Panc1 (cell line): ENCODE data around the gene LCN1. TPM values are rescaled to one million over a fixed set of nuclear protein-coding genes. Genes with fewer than 3 reads are reported as not detected.
"Not testable (repeated sequence)": the region's sequence is repeated elsewhere in the genome, so short reads cannot be mapped to it uniquely, and the experiment has no call there.

Experiments used
- ATAC-seq: fragments of 200-7000 bp; cut with Tn5 transposase; 2 replicates; pipeline ENCODE4 v1.9.1; 2020; ENCODE audit warnings: mild to moderate bottlenecking, moderate library complexity
- BruUV-seq: library from RNA; stranded (reverse); fragments of 400-500 nt; replicated peaks from 2 replicates; lab custom pipeline; 2021; lab: Mats Ljungman, UMichigan
- CTCF ChIA-PET: fragments of 300-600 bp; sonication (Branson Sonifier 250); formaldehyde crosslinking; loops from one replicate; lab custom pipeline; 2022; ENCODE audit warnings: antibody characterized with exemption; lab: Charles Lee
- POLR2A ChIA-PET: fragments of 300-600 bp; sonication (Branson Sonifier 250); formaldehyde crosslinking; loops from one replicate; lab custom pipeline; 2022; ENCODE audit warnings: antibody characterized with exemption; lab: Charles Lee
- DNase-seq: peaks from one replicate; pipeline ENCODE4 v3.0.0-alpha.2; 2010; ENCODE audit warnings: low read depth, low spot score
- H3K27ac ChIP-seq: 2 replicates; pipeline ENCODE4 v1.5.1; 2011; ENCODE audit warnings: mild to moderate bottlenecking, low read length, inconsistent platforms
- H3K27me3 ChIP-seq: fragments of 200-500 bp; sonication (Bioruptor generic); 2 replicates; pipeline ENCODE4 v1.6.0; 2014; ENCODE audit warnings: low read length, inconsistent platforms; ENCODE audit not compliant: control insufficient read depth, insufficient read depth
- H3K36me3 ChIP-seq: fragments of 200-500 bp; sonication (Bioruptor generic); 2 replicates; pipeline ENCODE4 v1.5.1; 2014; ENCODE audit warnings: inconsistent platforms, mild to moderate bottlenecking, low read length, moderate library complexity; ENCODE audit not compliant: control insufficient read depth, insufficient read depth
- H3K4me1 ChIP-seq: 2 replicates; pipeline ENCODE4 v1.5.1; 2011; ENCODE audit warnings: inconsistent platforms, mild to moderate bottlenecking, low read length, moderate library complexity; ENCODE audit not compliant: control insufficient read depth, insufficient read depth
- H3K4me3 ChIP-seq, 2 experiments: 2 replicates each; pipeline ENCODE4 v1.5.1; 2011 to 2012; ENCODE audit warnings: low read depth in 2 of 2, low read length in 2 of 2, mild to moderate bottlenecking in 2 of 2, inconsistent platforms in 1 of 2, moderate library complexity in 1 of 2
- H3K9me3 ChIP-seq: fragments of 200-500 bp; sonication (Bioruptor generic); 2 replicates; pipeline ENCODE4 v1.5.1; 2014; ENCODE audit warnings: low read depth, mild to moderate bottlenecking, inconsistent platforms, low read length, moderate library complexity; ENCODE audit not compliant: control insufficient read depth, insufficient read depth
- POLR2AphosphoS5 ChIP-seq: IDR thresholded peaks from 2 replicates; pipeline ENCODE4 v1.6.1; 2012; ENCODE audit warnings: mild to moderate bottlenecking, low read depth, low read length, moderate library complexity
- SIN3A ChIP-seq: IDR thresholded peaks from 2 replicates; pipeline ENCODE4 v1.6.1; 2012; ENCODE audit warnings: low read depth, mild to moderate bottlenecking, low read length, moderate library complexity, borderline replicate concordance; ENCODE audit not compliant: insufficient read depth
- TCF7L2 ChIP-seq: IDR thresholded peaks from 2 replicates; pipeline ENCODE4 v1.6.1; 2011; ENCODE audit warnings: mild to moderate bottlenecking, low read depth, low read length, inconsistent platforms
- in situ Hi-C: cut with HindIII; loops from 2 replicates; pipeline ENCODE4 v1.10.0; 2016; ENCODE audit warnings: low sequenced_read_pairs, low pct_unique_long_range_greater_than_20kb
- intact Hi-C: fragments of 100-400 bp; cut with micrococcal nuclease; formaldehyde crosslinking; loops from one replicate; pipeline ENCODE4 v1.10.0; 2022; ENCODE audit not compliant: unreplicated experiment
- total RNA-seq: library from RNA; stranded (reverse); gene quantifications from one replicate; pipeline ENCODE4 v1.2.1, GENCODE V29; 2021; ENCODE audit not compliant: unreplicated experiment
- TF ChIP-seq, protein P1 (sequence below), 2 experiments: IDR thresholded peaks; 2 replicates each; pipeline ENCODE4 v1.6.1; 2011 to 2012; ENCODE audit warnings: low read depth in 2 of 2, control low read depth in 1 of 2, low read length in 1 of 2, mild to moderate bottlenecking in 1 of 2, moderate library complexity in 1 of 2; ENCODE audit not compliant: insufficient read depth in 1 of 2
- TF ChIP-seq, protein P2 (sequence below): fragments of 450-650 bp; IDR thresholded peaks from 2 replicates; pipeline ENCODE4 v1.5.1; 2017; ENCODE audit warnings: mild to moderate bottlenecking

Gene LCN1
- total RNA-seq, 1 experiment from 2014 or later: not detected

DNA sequence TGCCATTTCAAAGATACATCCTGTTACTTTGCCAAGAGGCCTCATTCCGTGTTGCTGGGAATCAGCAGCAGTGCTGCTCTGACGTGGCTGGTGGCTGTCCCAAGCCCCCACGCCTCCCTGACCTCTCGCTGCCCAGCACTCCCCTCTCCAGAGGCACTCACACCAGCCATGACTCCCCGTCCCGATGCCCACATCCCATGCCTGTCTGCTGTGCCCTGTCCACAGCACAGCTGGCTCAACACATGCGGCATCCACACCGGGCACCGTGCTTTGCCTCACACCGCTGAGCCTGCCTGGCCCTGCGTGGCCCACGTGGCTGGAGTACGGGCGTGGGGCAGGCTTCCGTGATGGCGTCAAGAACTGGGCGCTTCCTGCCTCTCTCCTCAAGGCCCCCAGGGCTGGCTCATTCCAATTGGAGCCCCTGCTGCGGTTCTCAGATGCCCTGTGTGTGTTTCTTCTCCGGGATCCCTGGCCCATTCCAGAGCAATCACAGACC, 7.8 kb upstream of the LCN1 start:
- in situ Hi-C loops (no loop called here), intact Hi-C loops (no loop called here)
- BruUV-seq: no TSS peak
- TF ChIP-seq, protein P1, sequence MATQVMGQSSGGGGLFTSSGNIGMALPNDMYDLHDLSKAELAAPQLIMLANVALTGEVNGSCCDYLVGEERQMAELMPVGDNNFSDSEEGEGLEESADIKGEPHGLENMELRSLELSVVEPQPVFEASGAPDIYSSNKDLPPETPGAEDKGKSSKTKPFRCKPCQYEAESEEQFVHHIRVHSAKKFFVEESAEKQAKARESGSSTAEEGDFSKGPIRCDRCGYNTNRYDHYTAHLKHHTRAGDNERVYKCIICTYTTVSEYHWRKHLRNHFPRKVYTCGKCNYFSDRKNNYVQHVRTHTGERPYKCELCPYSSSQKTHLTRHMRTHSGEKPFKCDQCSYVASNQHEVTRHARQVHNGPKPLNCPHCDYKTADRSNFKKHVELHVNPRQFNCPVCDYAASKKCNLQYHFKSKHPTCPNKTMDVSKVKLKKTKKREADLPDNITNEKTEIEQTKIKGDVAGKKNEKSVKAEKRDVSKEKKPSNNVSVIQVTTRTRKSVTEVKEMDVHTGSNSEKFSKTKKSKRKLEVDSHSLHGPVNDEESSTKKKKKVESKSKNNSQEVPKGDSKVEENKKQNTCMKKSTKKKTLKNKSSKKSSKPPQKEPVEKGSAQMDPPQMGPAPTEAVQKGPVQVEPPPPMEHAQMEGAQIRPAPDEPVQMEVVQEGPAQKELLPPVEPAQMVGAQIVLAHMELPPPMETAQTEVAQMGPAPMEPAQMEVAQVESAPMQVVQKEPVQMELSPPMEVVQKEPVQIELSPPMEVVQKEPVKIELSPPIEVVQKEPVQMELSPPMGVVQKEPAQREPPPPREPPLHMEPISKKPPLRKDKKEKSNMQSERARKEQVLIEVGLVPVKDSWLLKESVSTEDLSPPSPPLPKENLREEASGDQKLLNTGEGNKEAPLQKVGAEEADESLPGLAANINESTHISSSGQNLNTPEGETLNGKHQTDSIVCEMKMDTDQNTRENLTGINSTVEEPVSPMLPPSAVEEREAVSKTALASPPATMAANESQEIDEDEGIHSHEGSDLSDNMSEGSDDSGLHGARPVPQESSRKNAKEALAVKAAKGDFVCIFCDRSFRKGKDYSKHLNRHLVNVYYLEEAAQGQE (IDR thresholded peaks at IDR 0.05; ENCODE audit: insufficient read depth in 1 of 2, low read depth in 2 of 2, low read length in 1 of 2): no peak
- TF ChIP-seq TCF7L2 (no peak), POLR2AphosphoS5 (no peak), SIN3A (no peak)
- TF ChIP-seq, protein P2, sequence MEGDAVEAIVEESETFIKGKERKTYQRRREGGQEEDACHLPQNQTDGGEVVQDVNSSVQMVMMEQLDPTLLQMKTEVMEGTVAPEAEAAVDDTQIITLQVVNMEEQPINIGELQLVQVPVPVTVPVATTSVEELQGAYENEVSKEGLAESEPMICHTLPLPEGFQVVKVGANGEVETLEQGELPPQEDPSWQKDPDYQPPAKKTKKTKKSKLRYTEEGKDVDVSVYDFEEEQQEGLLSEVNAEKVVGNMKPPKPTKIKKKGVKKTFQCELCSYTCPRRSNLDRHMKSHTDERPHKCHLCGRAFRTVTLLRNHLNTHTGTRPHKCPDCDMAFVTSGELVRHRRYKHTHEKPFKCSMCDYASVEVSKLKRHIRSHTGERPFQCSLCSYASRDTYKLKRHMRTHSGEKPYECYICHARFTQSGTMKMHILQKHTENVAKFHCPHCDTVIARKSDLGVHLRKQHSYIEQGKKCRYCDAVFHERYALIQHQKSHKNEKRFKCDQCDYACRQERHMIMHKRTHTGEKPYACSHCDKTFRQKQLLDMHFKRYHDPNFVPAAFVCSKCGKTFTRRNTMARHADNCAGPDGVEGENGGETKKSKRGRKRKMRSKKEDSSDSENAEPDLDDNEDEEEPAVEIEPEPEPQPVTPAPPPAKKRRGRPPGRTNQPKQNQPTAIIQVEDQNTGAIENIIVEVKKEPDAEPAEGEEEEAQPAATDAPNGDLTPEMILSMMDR: no peak
- no peaks in the 10 kb centered on the region for H3K27me3 ChIP-seq
- ChIA-PET POLR2A (no interaction called here), CTCF (no interaction called here)
- no peak overlapping the region for H3K4me3 ChIP-seq
- ATAC-seq: no peak
- no peaks in the 10 kb centered on the region for H3K9me3 ChIP-seq
- no peaks in the 10 kb centered on the region for H3K36me3 ChIP-seq
- H3K27ac ChIP-seq: no peak overlapping the region
- DNase-seq: no peak
- H3K4me1 ChIP-seq: no peaks in the 10 kb centered on the region

DNA sequence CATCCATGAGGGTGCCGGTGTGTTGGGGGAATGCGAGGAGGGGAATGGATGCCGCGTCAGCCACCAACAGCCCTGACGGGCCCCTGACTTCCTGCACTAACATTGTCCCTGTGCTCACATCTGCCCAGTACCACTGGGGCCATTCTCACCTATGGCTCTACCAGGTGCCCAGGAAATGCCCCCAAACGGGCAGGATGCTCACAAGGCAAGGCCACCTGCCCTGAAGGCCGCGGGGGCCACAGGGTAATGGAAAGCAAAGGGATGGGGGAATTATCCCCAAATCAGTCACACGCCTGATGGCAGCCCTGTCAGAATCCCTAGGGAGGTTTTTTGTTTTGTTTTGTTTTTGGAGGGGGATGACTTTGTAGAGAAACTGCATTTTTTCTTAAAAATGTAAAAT, 7.3 kb upstream of the LCN1 start:
- H3K4me3 ChIP-seq, ATAC-seq, H3K27me3 ChIP-seq, DNase-seq, H3K4me1 ChIP-seq, POLR2A ChIA-PET, H3K9me3 ChIP-seq, H3K27ac ChIP-seq, H3K36me3 ChIP-seq, intact Hi-C loops, CTCF ChIA-PET, in situ Hi-C loops, BruUV-seq: not testable (repeated sequence)

DNA sequence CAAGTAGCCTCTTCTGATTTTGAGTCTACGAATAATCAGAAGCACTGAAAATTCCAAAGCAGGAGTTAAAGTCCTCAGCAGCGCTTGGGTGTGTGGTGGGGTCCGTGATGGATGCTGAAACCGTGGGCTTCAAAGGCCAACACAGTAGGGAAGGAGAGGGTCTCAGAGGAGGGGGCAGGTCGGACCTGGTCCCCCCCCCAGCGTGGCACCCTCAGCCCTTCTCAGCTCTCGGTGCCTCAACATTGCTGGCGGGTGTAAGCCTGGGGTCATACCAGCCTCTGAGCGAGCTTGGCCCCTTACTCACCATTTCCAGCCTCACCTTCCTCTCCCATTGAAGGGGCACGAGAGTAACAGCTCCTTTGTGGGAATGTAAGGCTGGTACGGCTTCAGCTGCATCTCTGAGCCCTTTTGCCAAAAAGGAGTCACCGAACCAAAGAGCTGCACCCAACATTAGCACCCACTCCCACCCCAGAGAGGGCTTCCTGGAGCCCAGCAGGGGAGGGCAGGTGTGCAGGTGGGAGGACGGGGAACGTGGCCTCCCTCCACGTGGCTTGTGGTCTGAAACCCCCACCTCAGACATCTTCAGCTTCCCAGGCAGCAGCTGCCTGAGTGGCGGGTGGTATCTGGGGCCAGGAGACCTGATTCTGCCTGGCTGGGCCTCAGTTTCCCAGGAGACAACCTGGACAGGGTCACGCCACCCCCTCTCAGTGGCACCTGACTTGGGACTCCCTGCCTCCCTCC, 6.7 kb upstream of the LCN1 start:
- BruUV-seq: no TSS peak
- H3K4me1 ChIP-seq: no peaks in the 10 kb centered on the region
- ChIA-PET CTCF (no interaction called here), POLR2A (no interaction called here)
- in situ Hi-C loops (no loop called here), intact Hi-C loops (no loop called here)
- no peaks in the 10 kb centered on the region for H3K27me3 ChIP-seq
- TF ChIP-seq, protein P2: no peak
- TF ChIP-seq, protein P1 (IDR thresholded peaks at IDR 0.05; ENCODE audit: insufficient read depth in 1 of 2, low read depth in 2 of 2, low read length in 1 of 2): no peak
- TF ChIP-seq TCF7L2 (no peak), SIN3A (no peak), POLR2AphosphoS5 (no peak)
- H3K27ac ChIP-seq: no peak overlapping the region
- H3K9me3 ChIP-seq: no peaks in the 10 kb centered on the region
- no peak for ATAC-seq
- no peak for DNase-seq
- H3K4me3 ChIP-seq: no peak overlapping the region
- no peaks in the 10 kb centered on the region for H3K36me3 ChIP-seq
